Measurements from ENCODE around the gene MAMLD1.

Gene MAMLD1

DNA sequence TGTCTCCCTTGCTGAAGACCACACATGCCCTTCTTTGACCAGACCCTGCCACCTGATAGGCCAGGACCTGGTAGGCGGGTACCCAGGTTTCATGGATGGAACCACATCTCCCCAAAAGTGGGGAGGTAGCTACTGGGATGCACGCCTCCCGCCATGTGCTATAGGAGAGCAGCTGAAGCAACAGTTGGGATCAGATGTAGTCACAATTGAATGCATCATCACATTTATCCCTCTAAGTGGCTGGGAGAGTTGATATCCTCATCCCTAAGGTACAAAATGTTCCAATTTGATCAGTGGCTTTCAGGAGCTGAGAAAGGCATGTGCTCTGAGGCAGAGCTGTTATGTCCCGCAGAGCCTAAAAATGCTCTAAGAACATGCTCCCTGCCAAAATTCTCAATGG lies 151.3 kb downstream of the MAMLD1 start:
- no peak for DNase-seq (ENCODE audit: low read depth in 1 of 2, low spot score in 1 of 2)
- Histone ChIP-seq H3K27ac (replicated peaks) (no peak overlapping the region), H3K27me3 (ENCODE audit: insufficient read depth, poor library complexity, severe bottlenecking) (no peaks in the 10 kb centered on the region), H3K4me3 (replicated peaks; ENCODE audit: insufficient read depth, low read length) (no peak overlapping the region)
- TF ChIP-seq REST (IDR thresholded peaks at IDR 0.05; ENCODE audit: insufficient replicate concordance, low read depth) (no peak), GABPA (IDR thresholded peaks at IDR 0.05; ENCODE audit: low read depth) (no peak), SPI1 (IDR thresholded peaks at IDR 0.05; ENCODE audit: borderline replicate concordance, low read depth) (no peak), POLR2AphosphoS5 (IDR thresholded peaks at IDR 0.05; ENCODE audit: low read depth) (no peak)
- TF ChIP-seq, protein P1, sequence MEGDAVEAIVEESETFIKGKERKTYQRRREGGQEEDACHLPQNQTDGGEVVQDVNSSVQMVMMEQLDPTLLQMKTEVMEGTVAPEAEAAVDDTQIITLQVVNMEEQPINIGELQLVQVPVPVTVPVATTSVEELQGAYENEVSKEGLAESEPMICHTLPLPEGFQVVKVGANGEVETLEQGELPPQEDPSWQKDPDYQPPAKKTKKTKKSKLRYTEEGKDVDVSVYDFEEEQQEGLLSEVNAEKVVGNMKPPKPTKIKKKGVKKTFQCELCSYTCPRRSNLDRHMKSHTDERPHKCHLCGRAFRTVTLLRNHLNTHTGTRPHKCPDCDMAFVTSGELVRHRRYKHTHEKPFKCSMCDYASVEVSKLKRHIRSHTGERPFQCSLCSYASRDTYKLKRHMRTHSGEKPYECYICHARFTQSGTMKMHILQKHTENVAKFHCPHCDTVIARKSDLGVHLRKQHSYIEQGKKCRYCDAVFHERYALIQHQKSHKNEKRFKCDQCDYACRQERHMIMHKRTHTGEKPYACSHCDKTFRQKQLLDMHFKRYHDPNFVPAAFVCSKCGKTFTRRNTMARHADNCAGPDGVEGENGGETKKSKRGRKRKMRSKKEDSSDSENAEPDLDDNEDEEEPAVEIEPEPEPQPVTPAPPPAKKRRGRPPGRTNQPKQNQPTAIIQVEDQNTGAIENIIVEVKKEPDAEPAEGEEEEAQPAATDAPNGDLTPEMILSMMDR (IDR thresholded peaks at IDR 0.05; ENCODE audit: insufficient read depth, low read length) = no peak

GRCh38 chrX:150515801-150516200 lies 152.7 kb downstream of the MAMLD1 start:
- DNase-seq (ENCODE audit: low read depth in 1 of 2, low spot score in 1 of 2) = no peak
- no peaks in the 10 kb centered on the region for H3K27me3 ChIP-seq (ENCODE audit: insufficient read depth, poor library complexity, severe bottlenecking)
- H3K4me3 ChIP-seq (replicated peaks; ENCODE audit: insufficient read depth, low read length) = no peak overlapping the region
- TF ChIP-seq POLR2AphosphoS5 (IDR thresholded peaks at IDR 0.05; ENCODE audit: low read depth) (no peak), SPI1 (IDR thresholded peaks at IDR 0.05; ENCODE audit: borderline replicate concordance, low read depth) (no peak), REST (IDR thresholded peaks at IDR 0.05; ENCODE audit: insufficient replicate concordance, low read depth) (no peak), GABPA (IDR thresholded peaks at IDR 0.05; ENCODE audit: low read depth) (no peak)
- TF ChIP-seq, protein P1 (IDR thresholded peaks at IDR 0.05; ENCODE audit: insufficient read depth, low read length) = no peak
- H3K27ac ChIP-seq (replicated peaks) = no peak overlapping the region

DNA sequence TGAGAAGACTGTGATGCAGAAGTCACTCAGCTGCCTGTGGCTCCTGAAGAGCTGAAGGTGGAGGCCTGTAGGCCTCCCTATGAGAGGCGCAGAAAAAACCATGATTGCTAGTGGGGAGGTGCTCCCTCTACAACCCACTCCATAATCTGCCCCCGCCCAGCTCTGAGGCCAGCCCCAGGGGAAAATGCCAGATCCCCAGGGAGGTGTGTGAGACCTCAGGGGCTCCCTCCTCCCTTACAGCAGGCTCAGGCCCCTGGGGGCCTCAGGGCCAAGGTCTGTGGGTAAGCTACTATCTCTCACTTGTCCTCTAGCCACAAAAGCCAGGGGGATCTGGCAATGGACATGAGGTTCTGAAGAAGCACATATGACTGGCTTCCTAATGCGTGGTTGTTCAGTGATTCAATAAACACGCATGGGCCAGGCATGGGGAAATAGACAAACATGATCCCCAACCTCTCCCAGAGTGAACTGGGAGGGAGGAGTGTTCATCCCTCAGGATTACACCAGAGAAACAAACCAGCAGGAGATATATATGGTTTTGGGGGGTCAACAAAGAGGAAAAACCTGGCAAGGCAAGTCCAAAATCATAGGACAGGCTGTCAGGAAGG lies 154.3 kb downstream of the MAMLD1 start:
- no peaks in the 10 kb centered on the region for H3K27me3 ChIP-seq (ENCODE audit: insufficient read depth, poor library complexity, severe bottlenecking)
- no peak for TF ChIP-seq REST (IDR thresholded peaks at IDR 0.05; ENCODE audit: insufficient replicate concordance, low read depth)
- no peak for TF ChIP-seq POLR2AphosphoS5 (IDR thresholded peaks at IDR 0.05; ENCODE audit: low read depth)
- TF ChIP-seq SPI1 (IDR thresholded peaks at IDR 0.05; ENCODE audit: borderline replicate concordance, low read depth) = no peak
- TF ChIP-seq, protein P1 (IDR thresholded peaks at IDR 0.05; ENCODE audit: insufficient read depth, low read length) = no peak
- no peak for TF ChIP-seq GABPA (IDR thresholded peaks at IDR 0.05; ENCODE audit: low read depth)
- DNase-seq (ENCODE audit: low read depth in 1 of 2, low spot score in 1 of 2) = no peak
- no peak overlapping the region for H3K4me3 ChIP-seq (replicated peaks; ENCODE audit: insufficient read depth, low read length)
- H3K27ac ChIP-seq (replicated peaks) = no peak overlapping the region
